DMS79 (cell line): ENCODE results near the gene UBE2QL1.
"Not testable (repeated sequence)": the region's sequence is repeated elsewhere in the genome, so short reads cannot be mapped to it uniquely, and the experiment has no call there.

Experiments
- DNase-seq: peaks from one replicate; lab custom pipeline; 2025; lab: John Stamatoyannopoulos, UW

Gene UBE2QL1

DNA sequence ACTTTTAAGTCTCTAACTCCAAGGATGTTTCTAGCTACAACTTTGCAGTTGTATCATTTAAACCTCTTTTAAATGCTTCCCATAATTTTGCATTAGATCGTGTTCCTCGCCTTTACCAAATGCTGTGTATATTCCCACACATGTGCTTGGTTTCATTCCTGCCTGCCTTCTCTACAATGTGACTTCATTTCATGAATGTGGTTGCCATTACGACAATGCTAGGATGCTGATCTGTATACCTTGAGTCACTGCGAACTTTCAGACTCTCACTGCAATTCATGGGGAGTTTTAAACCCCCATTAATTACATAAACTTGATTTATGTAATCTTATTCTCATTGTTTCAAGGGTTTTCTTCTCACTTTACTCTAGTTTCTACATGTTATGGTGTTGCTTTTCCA lies 50.3 kb downstream of the UBE2QL1 start:
- no peak for DNase-seq

- DNase-seq = no peak
Observed at GRCh38 chr5:6501701-6502100, 53.0 kb downstream of the UBE2QL1 start.

GRCh38 chr5:6502421-6502820 lies 53.8 kb downstream of the UBE2QL1 start:
- DNase-seq = no peak

DNA sequence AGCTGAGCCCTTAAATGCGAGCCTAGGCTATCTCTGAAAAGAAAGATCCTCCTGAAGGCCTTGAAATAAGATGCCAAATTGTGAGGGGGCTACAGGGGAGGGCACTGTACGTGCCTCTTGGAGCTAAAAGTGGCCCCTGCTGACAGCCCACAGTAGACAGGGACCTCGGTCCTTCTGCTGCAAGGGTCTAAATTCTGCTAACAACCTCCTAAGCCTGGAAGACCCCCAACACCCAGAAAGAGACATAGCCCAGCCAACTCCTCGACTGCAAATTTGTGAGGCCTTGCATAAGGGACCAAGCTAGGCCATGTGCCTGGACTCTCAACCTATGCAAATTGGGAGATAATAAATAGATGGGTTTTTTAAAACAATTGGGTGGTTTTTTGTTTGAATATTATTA lies 54.7 kb downstream of the UBE2QL1 start:
- DNase-seq = no peak

DNA sequence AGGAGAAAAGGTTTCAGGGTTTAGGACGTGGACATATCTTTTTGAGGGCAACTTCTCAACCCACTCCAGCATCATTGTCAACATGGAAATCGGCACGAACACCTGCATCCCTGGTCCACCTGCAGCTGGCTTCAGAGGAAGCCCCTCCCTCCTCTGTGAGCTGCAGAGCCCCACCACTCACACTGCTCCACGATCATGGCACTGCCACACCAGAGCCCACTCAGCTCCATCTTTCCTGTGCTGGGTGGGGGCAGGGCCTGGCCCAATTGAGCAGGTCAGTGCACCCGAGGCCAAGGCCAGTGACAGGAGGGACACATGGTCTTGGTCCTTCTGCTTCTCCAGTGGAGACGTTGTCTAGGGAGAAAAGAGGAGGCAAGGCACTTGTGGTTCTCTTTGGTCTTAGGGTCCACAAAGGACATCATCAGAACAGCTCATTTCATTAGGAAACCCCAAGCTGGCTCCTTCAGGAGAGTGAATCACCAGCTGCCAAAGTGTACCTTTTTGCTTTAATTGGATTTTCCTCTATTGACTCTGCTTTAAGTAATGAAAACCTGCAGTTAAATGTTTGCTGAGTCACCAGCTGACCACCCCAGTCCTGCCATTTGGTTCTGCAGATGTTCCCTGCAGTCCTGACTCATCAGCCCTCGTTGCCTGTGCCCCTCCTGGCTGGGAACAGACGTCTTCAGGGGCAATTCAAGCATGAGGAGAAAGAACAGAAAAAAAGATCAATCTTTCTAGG lies 56.2 kb downstream of the UBE2QL1 start:
- no peak for DNase-seq

DNA sequence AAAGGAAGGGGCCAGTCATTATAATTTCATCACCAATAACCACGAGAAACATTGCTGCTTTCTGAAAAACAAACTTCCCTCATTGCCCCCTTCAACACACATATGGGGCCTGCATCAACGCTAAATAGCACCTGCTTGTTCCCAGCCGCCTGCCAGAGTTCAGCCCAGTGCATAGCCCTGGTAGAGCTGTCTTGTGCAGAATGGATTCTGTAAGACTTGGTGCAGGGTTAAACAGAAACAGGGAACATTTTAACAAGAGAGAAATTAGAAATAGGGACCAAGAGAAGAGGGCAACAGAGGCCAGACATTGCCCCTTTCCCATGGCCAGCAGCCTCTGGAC lies 56.7 kb downstream of the UBE2QL1 start:
- no peak for DNase-seq

- no peak for DNase-seq
Observed at GRCh38 chr5:6505783-6506557, 57.3 kb downstream of the UBE2QL1 start.

- DNase-seq = no peak
Observed at GRCh38 chr5:6506611-6507010, 58.0 kb downstream of the UBE2QL1 start.

DNA sequence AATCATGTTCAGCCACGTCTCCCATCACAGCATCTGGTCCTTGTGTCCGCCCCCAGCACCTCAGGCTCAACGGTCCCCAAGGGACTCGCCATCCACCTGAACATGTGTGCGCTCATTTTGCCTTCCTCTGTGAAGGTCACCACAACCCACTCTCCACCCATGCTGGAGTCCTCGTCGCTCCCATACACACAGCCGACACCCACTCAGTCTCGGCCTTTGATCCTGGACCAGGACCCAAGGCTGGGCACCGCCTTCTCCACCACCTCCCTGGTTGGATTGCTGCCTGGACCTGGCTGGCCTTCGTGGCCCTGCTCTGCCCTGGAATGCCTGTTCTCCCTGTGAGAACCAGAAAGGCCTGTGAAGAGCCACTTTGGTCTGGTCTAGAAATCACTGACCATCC lies 60.3 kb downstream of the UBE2QL1 start:
- no peak for DNase-seq

DNA sequence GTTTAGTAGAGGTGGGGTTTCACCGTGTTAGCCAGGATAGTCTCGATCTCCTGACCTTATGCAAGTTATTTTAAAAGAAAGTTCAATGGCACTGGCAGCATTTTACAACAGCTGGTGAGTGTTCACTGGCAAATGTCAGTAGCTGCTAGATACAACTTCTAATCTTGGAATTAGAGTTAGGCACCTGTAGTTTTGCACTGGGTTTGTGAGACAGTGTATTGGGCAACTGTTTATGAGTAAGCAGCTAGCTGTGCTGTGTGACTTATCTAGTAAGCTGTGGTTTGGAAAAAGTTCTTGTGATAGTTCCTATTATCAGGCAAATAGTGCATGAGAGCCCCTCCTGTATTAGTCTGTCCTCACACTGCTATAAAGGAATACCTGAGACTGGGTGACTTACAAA lies 61.5 kb downstream of the UBE2QL1 start:
- DNase-seq = no peak

GRCh38 chr5:6510973-6511372 lies 62.3 kb downstream of the UBE2QL1 start:
- DNase-seq = no peak

DNA sequence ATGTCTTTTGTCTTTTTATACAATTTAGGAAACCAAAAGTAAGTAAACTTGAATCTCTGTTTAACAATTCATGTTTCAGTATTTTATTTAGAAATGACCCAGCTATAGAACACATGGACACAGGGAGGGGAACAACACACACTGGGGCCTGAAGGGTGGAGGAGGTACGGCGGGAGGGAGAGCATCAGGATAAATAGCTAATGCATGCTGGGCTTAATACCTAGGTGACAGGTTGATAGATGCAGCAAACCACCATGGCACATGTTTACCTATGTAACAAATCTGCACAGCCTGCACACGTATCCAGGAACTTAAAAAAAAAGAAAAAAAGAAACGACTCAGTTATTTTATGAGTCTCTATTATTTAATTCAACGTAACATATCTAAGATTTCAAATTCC lies 67.2 kb downstream of the UBE2QL1 start:
- not testable (repeated sequence) for DNase-seq

DNA sequence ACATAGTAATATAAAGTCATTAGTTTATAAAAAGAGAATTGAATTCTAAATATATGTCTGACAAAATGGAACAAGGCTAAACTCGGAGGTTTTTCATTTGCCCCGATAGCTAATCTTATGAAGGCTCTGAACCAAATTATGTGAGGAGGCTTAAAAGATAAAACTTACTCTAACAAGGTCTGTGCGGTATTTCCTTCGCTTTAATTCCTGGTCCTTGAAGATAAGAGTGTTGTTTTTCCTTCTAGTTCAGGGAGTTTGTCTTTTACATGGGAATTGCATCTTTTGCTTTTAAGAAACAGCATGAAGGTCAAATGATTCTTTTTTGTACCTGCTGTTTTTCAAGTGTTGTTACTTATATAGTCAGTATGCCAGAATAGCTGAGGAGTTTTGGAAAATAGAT lies 68.2 kb downstream of the UBE2QL1 start:
- DNase-seq = no peak

- DNase-seq = no peak
Observed at GRCh38 chr5:6517510-6517909, 68.9 kb downstream of the UBE2QL1 start.

GRCh38 chr5:6518298-6519057 lies 69.8 kb downstream of the UBE2QL1 start:
- DNase-seq = no peak

GRCh38 chr5:6520201-6520600 lies 71.5 kb downstream of the UBE2QL1 start:
- no peak for DNase-seq

DNA sequence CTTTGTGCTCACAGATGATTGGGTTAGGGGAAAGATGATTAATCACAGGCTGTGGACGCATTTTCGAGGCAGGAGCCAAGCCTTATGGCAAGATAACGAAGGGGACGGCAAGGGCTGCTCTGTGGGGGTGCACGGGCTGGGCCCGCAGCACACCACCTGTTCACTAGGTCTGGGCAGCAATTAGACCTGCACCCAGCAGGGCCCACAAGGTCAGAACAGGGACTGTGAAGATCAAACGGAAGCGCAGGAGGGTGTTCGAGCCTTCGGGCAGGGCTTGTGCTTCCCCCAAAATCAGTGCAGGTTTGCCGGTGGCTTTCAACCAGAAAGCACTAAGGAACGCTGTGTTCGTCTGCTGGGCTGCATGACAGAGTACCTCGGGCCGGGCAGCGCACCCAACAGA lies 73.7 kb downstream of the UBE2QL1 start:
- DNase-seq = no peak

DNA sequence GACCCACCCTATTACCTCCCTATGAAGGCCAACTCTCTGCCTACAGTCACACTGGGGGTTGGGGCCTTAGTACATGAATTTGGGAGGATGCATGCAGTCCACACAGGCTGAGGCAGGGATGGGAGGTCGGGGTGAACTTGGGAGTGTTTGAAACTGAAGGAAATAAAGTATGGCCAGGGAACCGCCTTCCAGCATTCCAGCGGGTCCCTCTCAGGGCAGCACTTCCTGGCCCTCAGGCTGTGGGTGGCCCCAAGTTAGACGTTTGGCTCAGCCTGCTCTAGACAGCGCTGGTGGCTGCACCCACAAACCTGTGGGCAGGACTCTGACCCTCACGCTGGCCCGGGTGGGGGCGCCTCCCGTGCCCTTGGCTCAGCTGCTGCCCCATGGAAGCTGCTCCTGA lies 74.3 kb downstream of the UBE2QL1 start:
- no peak for DNase-seq

DNA sequence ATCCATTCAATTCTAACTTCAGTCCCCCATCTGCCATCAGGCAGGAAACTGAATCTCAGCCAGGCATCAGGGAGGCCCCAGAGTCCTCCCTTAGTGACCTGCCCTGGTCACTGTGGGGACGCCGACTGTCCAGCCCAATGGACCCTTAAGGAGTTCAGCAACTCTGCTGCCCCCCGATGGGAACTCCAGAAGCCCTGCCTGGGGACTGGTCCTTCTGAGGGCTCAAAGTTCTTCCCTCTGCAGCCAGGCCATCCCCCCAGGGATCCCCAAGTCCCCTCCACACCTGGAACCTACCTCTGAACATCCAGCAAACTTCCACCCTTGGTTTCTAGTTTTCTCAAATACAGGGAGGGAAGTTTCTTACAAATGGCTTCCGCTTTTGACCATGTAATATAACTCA lies 76.8 kb downstream of the UBE2QL1 start:
- no peak for DNase-seq

- DNase-seq = no peak
Observed at GRCh38 chr5:6525910-6526309, 77.3 kb downstream of the UBE2QL1 start.

DNA sequence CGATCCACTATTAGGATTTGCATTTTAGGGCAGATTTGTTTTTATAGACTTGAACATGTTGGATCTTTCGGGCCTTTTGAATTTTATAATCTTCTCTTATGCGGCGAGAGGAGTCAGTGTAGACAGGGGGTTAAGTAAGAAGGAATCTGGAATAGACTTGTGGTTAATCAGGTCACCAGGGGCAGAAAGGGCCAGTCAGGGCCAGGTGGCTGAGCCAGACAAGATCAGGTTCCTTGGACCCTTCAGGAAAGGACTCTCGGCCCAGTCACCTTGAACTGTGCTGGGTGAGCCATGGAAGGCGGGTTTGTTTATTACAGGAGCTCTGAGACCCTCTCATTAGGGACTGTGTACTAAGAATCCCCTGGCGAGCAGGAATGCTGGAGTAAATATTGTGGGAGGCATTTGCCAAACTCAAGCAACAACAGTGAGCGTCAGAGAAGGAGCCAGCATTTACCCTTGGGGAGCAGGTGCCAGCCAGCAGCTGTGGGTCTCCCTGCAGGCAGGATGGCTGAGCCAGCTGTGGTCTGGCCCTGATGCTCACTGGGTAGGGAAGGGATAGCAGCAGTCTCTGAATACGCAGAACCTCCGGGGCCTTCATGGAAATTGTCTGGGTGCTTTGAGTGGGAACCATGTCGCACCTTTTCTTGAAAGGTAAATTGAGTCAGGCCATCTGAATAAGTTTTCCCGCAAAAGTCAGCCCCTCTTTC lies 79.2 kb downstream of the UBE2QL1 start:
- DNase-seq = no peak

GRCh38 chr5:6535594-6535993 lies 86.9 kb downstream of the UBE2QL1 start:
- no peak for DNase-seq
